MCF 10A (cell line): Measurements from ENCODE around the gene THBD. TPM values are rescaled to one million over a fixed set of nuclear protein-coding genes. Genes with fewer than 3 reads are reported as not detected.

Experiments used
- BruUV-seq: library from RNA; stranded (reverse); fragments of 400-500 nt; replicated peaks from 2 replicates; lab custom pipeline; 2021; lab: Mats Ljungman, UMichigan
- CTCF ChIA-PET: fragments of 300-600 bp; sonication (Branson Sonifier 250); formaldehyde crosslinking; extraction: SDS; loops from one replicate; lab custom pipeline; 2021; ENCODE audit warnings: antibody characterized with exemption, inconsistent platforms; lab: Yijun Ruan, JAX
- POLR2A ChIA-PET: fragments of 300-600, 350-650 bp; sonication (Branson Sonifier 250); formaldehyde crosslinking; extraction: SDS; loops from one replicate; lab custom pipeline; 2020; ENCODE audit warnings: antibody characterized with exemption, inconsistent platforms; lab: Yijun Ruan, JAX
- DNase-seq: peaks from one replicate; pipeline ENCODE4 v3.0.0-alpha.2; 2018; ENCODE audit not compliant: unreplicated experiment
- H3K27ac Mint-ChIP-seq: one replicate; pipeline ENCODE4 v1.8.0; 2022; ENCODE audit warnings: mild to moderate bottlenecking, low read depth, mixed read lengths; ENCODE audit not compliant: unreplicated experiment
- H3K27me3 Mint-ChIP-seq: one replicate; pipeline ENCODE4 v1.8.0; 2022; ENCODE audit warnings: mixed read lengths; ENCODE audit not compliant: insufficient read depth, unreplicated experiment
- H3K36me3 Mint-ChIP-seq: one replicate; pipeline ENCODE4 v1.8.0; 2022; ENCODE audit warnings: mild to moderate bottlenecking, moderate library complexity, mixed read lengths; ENCODE audit not compliant: insufficient read depth, unreplicated experiment
- H3K4me1 Mint-ChIP-seq: one replicate; pipeline ENCODE4 v1.8.0; 2022; ENCODE audit warnings: mixed read lengths; ENCODE audit not compliant: insufficient read depth, unreplicated experiment
- H3K4me3 Mint-ChIP-seq: one replicate; pipeline ENCODE4 v1.8.0; 2022; ENCODE audit warnings: mild to moderate bottlenecking, moderate library complexity, mixed read lengths; ENCODE audit not compliant: unreplicated experiment
- H3K9me3 Mint-ChIP-seq: one replicate; pipeline ENCODE4 v1.8.0; 2022; ENCODE audit warnings: mixed read lengths; ENCODE audit not compliant: unreplicated experiment
- intact Hi-C: fragments of 100-400 bp; cut with micrococcal nuclease; formaldehyde crosslinking; loops from 2 replicates; pipeline ENCODE4 v1.14.1; 2022
- total RNA-seq: library from RNA; stranded (reverse); gene quantifications from 2 replicates; pipeline ENCODE4 v1.2.3, GENCODE V29; 2022
- TF ChIP-seq, protein P1 (sequence below): fragments of 200-600 bp; IDR thresholded peaks from one replicate; pipeline ENCODE4 v1.8.0; 2022; ENCODE audit warnings: antibody characterized with exemption, mild to moderate bottlenecking; ENCODE audit not compliant: unreplicated experiment

Gene THBD
- total RNA-seq, 1 experiment from 2014 or later: 15.4 TPM

DNA sequence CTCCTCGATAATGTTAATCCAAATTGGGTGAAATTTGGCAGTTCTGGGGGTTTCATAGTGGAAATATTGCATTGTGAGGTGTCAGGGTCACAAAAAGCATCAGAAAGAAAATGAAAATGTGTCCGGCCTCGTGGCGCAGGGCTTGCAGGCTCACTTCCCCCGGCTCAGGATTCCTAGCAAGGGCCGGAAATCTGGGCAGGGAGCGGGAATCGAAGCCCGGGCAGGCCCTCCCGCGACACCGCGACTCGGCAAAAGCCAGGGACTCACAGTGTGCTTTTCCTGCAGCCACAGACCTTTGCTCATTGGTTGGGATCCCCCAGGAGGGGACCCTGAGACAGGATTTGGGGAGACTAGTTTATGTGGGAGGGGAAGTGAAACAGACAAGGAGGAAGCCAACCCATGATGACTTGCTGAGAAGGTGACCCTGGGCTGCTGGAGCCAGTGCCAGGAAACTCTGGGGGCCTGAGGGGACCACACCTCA is 37.5 kb upstream of the THBD start:
- DNase-seq: no peak
- no TSS peak for BruUV-seq
- intact Hi-C loops: no loop called here
- POLR2A ChIA-PET: interaction anchor here (0.7 kb wide), 3 partner anchors 10 to 170 kb away, joined by 3 to 4 read pairs (median 3); no protein-coding TSS in a partner anchor
- H3K9me3 Mint-ChIP-seq: no peaks in the 10 kb centered on the region
- no peak overlapping the region for H3K4me3 Mint-ChIP-seq
- TF ChIP-seq, protein P1, sequence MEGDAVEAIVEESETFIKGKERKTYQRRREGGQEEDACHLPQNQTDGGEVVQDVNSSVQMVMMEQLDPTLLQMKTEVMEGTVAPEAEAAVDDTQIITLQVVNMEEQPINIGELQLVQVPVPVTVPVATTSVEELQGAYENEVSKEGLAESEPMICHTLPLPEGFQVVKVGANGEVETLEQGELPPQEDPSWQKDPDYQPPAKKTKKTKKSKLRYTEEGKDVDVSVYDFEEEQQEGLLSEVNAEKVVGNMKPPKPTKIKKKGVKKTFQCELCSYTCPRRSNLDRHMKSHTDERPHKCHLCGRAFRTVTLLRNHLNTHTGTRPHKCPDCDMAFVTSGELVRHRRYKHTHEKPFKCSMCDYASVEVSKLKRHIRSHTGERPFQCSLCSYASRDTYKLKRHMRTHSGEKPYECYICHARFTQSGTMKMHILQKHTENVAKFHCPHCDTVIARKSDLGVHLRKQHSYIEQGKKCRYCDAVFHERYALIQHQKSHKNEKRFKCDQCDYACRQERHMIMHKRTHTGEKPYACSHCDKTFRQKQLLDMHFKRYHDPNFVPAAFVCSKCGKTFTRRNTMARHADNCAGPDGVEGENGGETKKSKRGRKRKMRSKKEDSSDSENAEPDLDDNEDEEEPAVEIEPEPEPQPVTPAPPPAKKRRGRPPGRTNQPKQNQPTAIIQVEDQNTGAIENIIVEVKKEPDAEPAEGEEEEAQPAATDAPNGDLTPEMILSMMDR: no peak
- peaks cover 5% of the 10 kb centered on the region for H3K4me1 Mint-ChIP-seq
- H3K27ac Mint-ChIP-seq: no peak overlapping the region
- H3K36me3 Mint-ChIP-seq: no peaks in the 10 kb centered on the region
- CTCF ChIA-PET: interaction anchor here (0.6 to 0.8 kb wide), 3 partner anchors 178 to 362 kb away, joined by 3 read pairs; no protein-coding TSS in a partner anchor
- H3K27me3 Mint-ChIP-seq: no peaks in the 10 kb centered on the region

DNA sequence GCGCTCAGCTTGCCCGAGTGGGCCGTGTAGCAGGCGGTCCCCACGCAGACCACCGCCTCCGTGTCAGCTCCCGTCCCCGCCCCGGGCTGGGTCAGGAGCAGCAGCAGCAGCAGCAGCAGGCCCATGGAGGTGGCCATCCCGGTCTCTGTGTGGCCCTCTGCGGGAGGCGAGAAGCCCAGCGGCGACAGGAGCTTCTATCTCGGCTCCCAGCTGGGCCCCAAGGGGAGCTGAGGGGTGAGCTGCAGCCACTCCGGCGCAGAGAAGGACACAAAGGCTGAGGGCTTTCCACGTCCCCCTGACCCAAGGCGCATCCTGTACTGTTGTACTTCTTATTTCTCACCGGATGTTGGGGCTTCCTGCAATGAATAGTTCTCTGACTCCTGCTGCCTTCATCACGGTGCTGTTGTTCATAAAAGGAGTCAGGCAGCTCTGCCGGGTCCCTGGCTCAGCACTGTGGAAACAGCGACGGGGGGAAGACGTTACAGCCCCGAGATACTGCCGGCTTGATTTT is 36.6 kb upstream of the THBD start, which contains the start of gene CD93:
Gene CD93 (minus strand): TSS at position 269 of the 511 bp plus-strand sequence. CDS start 132 bp downstream, at position 137.
- H3K27ac Mint-ChIP-seq: no peak within 1 kb of the TSS
- H3K36me3 Mint-ChIP-seq: no peaks in the 10 kb centered on the region
- ChIA-PET POLR2A (interaction anchor here (0.7 to 1.5 kb wide), 4 partner anchors 10 to 170 kb away, joined by 3 to 4 read pairs (median 4); no protein-coding TSS in a partner anchor), CTCF (interaction anchor here (0.6 to 0.8 kb wide), 4 partner anchors 15 to 394 kb away, joined by 3 to 4 read pairs (median 3); no protein-coding TSS in a partner anchor)
- TF ChIP-seq, protein P1: no peak
- H3K27me3 Mint-ChIP-seq: no peaks in the 10 kb centered on the region
- H3K9me3 Mint-ChIP-seq: no peaks in the 10 kb centered on the region
- no TSS peak for BruUV-seq
- H3K4me1 Mint-ChIP-seq: peaks cover 5% of the 10 kb centered on the region
- H3K4me3 Mint-ChIP-seq: no peak within 1 kb of the TSS
- no peak for DNase-seq
- intact Hi-C loops: no loop called here

DNA sequence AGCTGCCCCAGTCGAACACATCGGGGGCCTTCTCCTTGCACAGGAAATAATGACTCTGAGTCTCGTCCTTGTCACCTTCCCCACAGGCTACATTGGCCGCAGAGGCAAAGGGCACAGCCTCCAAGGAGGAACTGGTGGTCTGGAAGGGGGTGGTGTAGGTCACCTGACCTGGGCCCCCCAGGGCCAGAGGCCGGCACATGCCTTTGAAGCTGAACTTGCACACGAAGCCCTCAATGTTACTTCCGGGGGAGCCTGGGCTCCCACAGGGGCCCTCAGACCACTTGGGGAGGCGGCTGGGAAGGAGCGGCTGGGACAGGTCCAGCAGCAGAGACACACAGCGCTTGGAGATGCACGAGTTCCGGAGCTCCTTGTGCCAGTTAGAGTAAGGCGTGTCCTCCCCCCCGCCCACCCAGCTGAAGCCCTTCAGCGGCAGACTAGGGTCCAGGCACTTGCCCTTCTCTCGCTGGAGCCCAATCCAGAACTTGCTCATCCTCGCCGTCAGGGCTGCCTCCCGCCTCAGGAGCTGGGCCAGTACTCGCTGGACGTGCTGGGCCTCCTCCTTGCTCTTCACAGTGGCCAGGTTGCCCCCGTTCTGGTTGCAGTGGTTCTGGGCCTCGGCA is 36.1 kb upstream of the THBD start:
- H3K27ac Mint-ChIP-seq: no peak overlapping the region
- POLR2A ChIA-PET: interaction anchor here (0.7 to 1.5 kb wide), 2 partner anchors 11 to 269 kb away, joined by 3 to 4 read pairs; no protein-coding TSS in a partner anchor
- no peaks in the 10 kb centered on the region for H3K9me3 Mint-ChIP-seq
- peaks cover 5% of the 10 kb centered on the region for H3K4me1 Mint-ChIP-seq
- intact Hi-C loops: no loop called here
- TF ChIP-seq, protein P1: no peak
- no peak for DNase-seq
- H3K4me3 Mint-ChIP-seq: no peak overlapping the region
- no peaks in the 10 kb centered on the region for H3K36me3 Mint-ChIP-seq
- no TSS peak for BruUV-seq
- H3K27me3 Mint-ChIP-seq: no peaks in the 10 kb centered on the region
- CTCF ChIA-PET: interaction anchor here (0.7 to 0.9 kb wide), 3 partner anchors 10 to 394 kb away, joined by 3 to 4 read pairs (median 3); no protein-coding TSS in a partner anchor

DNA sequence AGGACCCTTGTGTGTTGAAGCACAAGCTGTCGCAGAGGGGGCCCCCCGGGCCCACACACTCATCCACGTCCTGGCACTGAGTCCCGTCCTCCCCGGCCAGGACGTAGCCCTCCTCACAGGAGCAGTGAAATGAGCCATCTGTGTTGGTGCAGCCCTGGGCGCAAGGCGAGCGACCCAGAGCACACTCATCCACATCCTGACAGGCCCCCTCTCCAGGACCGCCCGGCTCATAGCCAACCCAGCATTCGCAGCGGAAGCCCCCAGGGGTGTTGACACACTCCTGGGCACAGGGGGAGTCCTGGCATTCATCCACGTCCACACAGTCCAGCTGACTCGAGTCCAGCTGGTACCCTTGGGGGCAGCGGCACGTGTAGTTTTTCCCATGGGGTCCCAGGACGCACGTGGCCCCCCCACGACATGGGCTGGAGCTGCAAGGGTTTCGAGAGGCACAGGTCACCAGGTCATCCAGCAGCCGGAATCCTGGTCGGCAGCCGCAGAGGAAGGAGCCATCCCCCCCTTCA is 35.4 kb upstream of the THBD start:
- Mint-ChIP-seq H3K4me3 (no peak overlapping the region), H3K4me1 (peaks cover 5% of the 10 kb centered on the region), H3K27me3 (no peaks in the 10 kb centered on the region), H3K9me3 (no peaks in the 10 kb centered on the region), H3K27ac (no peak overlapping the region), H3K36me3 (no peaks in the 10 kb centered on the region)
- ChIA-PET POLR2A (interaction anchor here (0.7 to 1.5 kb wide), 2 partner anchors 12 to 269 kb away, joined by 3 to 4 read pairs; no protein-coding TSS in a partner anchor), CTCF (interaction anchor here (0.9 kb wide), 1 partner anchor 10 kb away, joined by 4 read pairs; no protein-coding TSS in a partner anchor)
- intact Hi-C loops: no loop called here
- TF ChIP-seq, protein P1: no peak
- no TSS peak for BruUV-seq
- no peak for DNase-seq
